GM18858 (cell line): ENCODE measurements around the gene CCDC14.
"Not testable (repeated sequence)": the region's sequence is repeated elsewhere in the genome, so short reads cannot be mapped to it uniquely, and the experiment has no call there.

Experiments
- ATAC-seq: cut with Tn5 transposase; IDR thresholded peaks from one replicate; pipeline ENCODE4 v1.9.1; 2021; ENCODE audit not compliant: unreplicated experiment

CCDC14 gene, protein sequence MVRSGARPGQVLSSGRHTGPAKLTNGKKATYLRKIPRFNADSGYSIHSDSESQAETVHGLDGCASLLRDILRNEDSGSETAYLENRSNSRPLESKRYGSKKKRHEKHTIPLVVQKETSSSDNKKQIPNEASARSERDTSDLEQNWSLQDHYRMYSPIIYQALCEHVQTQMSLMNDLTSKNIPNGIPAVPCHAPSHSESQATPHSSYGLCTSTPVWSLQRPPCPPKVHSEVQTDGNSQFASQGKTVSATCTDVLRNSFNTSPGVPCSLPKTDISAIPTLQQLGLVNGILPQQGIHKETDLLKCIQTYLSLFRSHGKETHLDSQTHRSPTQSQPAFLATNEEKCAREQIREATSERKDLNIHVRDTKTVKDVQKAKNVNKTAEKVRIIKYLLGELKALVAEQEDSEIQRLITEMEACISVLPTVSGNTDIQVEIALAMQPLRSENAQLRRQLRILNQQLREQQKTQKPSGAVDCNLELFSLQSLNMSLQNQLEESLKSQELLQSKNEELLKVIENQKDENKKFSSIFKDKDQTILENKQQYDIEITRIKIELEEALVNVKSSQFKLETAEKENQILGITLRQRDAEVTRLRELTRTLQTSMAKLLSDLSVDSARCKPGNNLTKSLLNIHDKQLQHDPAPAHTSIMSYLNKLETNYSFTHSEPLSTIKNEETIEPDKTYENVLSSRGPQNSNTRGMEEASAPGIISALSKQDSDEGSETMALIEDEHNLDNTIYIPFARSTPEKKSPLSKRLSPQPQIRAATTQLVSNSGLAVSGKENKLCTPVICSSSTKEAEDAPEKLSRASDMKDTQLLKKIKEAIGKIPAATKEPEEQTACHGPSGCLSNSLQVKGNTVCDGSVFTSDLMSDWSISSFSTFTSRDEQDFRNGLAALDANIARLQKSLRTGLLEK

GRCh38 chr3:123960781-123961507 lies at the start of gene CCDC14:
CCDC14 (minus strand) TSS chr3:123961229; CDS start chr3:123961173, 56 bp downstream.
- peak; percentile 73 for ATAC-seq

GRCh38 chr3:124008321-124008720 lies 47.3 kb upstream of the CCDC14 start:
- not testable (repeated sequence) for ATAC-seq

DNA sequence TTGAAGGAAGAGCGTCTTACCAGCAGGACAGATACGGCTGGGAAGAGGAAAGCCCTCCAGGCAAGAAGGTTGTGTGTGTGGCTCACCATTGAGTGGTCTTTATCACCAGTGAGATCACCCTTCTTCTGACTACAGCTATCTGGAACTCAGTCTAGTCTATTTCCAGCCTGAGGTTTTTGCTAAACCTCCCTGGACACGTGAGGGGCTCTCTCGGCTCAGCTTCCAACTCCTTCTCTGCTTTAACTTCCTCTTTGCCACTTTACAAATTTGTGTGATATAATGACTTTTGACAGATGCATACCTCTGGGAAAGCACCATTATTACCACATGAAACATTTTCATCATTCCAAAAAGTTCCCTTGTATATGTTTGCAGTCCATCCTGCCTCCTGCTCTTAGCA lies 46.2 kb upstream of the CCDC14 start:
- no peak for ATAC-seq

- not testable (repeated sequence) for ATAC-seq
Measured at GRCh38 chr3:124002405-124003079, 41.5 kb upstream of the CCDC14 start.

- ATAC-seq: not testable (repeated sequence)
Measured at GRCh38 chr3:124001366-124001765, 40.3 kb upstream of the CCDC14 start.

GRCh38 chr3:123997543-123997942 lies 36.5 kb upstream of the CCDC14 start:
- ATAC-seq: no peak

GRCh38 chr3:123993818-123994217 lies 32.8 kb upstream of the CCDC14 start:
- ATAC-seq: no peak

- not testable (repeated sequence) for ATAC-seq
Measured at GRCh38 chr3:123991730-123992588, 30.9 kb upstream of the CCDC14 start, which contains the start of gene ROPN1. ROPN1 (minus strand) TSS chr3:123992124; CDS start chr3:123980481, 11,643 bp downstream.

DNA sequence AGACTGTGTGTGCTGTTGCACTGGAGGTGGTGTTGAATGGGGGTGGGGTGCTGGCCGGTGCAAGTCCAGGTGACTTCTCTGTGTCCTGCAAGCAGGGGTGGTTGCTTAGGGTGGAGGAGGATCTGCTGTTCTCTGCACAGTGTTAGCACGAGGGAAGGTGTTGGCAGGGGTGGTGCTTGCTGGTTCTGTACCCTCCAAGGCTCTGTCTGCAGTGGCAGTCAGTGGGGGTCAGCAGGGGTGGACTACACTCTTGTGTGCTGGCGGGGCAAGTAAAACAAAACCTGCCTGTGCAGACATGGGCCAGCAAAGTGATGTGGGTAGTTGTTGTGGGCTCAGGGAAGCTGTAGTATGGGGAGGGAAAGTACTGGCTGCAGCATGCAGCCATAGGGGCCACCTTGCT lies 25.4 kb upstream of the CCDC14 start:
- no peak for ATAC-seq

DNA sequence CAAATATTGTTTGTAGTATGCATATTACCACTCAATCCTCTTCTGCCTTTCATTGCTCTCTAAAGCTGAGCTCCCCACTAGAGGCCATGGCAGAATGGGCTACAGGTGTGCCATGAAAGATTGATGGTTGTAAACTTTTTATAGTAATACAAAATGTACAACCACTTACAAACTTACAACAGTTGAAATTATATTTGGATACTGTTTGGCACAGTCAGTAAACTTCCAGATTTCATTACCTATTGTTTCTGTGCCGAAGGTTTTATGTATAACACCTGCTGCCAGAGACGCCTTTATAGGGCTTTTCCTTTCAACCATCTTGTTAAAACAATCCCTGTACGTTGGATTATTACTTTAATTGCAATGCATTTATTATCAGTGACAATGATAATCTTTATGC lies 23.9 kb upstream of the CCDC14 start:
- no peak for ATAC-seq

- ATAC-seq: no peak
Measured at GRCh38 chr3:123984350-123984749, 23.3 kb upstream of the CCDC14 start.

- ATAC-seq: not testable (repeated sequence)
Measured at GRCh38 chr3:123981317-123981716, 20.3 kb upstream of the CCDC14 start.

DNA sequence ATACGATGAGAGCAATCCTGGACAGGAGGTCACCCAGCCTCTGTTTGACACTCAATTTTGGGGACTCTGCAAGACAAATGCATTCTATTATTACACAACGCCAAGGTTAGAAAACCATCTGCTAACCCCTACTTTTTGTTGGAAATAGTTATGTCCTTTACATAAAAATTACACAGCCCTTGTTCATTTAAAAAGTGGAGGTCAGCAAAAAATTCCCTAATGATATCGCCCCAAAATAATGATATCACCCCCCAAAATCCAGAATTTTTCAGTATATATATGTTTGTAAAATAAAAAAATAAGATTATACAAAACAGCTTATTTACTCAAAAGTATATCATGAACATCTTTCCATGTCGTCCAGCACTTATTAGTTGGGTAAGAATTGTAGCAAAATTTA lies 19.5 kb upstream of the CCDC14 start:
- ATAC-seq: no peak

GRCh38 chr3:123979525-123980501 lies 18.8 kb upstream of the CCDC14 start:
- not testable (repeated sequence) for ATAC-seq

GRCh38 chr3:123976904-123977303 lies 15.9 kb upstream of the CCDC14 start:
- not testable (repeated sequence) for ATAC-seq

DNA sequence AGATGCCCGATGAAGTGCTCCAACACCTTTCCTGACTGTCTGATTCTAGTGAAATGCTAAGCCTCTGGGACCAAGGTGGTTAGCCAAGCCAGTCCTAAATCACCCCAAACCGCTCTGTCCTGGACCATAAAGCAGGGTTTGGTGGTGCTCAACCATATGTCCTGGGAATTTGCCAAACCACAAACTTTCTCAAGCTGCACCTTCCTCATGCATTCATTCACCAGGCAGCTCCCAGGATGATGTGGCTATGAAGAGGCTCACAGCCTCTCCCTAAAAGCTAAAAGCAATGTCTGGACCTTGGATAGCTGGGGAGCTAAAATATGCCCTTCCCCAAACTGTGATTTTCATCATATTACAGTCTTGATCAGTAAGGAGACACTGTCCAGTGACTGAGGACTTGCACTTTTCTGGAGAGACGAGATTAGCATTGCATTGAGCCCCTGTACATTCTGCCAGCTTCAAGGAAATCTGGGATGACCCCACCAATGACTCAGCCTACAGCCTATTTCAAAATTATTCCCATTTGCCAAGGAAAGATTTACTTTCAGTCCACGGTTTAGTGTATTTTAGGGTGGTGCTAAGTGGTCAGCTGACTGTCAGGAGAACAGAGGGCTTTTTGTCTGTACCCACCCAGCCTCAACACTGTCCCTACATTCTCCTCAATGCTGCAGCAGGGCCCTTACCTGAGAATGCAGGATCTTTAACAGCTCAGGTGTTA lies 15.3 kb upstream of the CCDC14 start:
- ATAC-seq: not testable (repeated sequence)

GRCh38 chr3:123975030-123975429 lies 14.0 kb upstream of the CCDC14 start:
- ATAC-seq: not testable (repeated sequence)

DNA sequence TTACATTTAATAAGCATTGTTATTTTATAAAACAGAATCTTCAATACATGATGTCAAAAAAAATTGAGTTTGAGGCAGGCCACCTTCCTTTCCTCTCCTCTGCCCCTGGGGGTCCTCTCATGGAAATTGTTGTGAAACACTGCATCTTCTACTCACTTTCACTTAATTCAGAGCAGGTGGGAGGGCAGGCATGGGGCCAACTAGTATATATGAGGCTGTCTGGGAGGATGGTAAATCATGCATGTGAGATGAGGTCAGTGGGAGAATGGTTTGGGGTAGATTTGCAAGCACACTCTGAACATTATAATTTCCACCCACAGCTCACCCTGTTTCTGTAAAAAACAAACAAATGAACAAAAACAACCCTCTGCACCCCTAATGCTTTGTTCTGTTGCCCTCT lies 10.4 kb upstream of the CCDC14 start:
- no peak for ATAC-seq
